Limb (tissue), 2 donors: ENCODE results near the gene KLRF1.

Experiments
- DNase-seq, 2 donors: peaks; one replicate each; pipeline ENCODE4 v3.0.0-alpha.2; 2016; ENCODE audit errors: extremely low spot score in 2 of 2

Gene KLRF1

DNA sequence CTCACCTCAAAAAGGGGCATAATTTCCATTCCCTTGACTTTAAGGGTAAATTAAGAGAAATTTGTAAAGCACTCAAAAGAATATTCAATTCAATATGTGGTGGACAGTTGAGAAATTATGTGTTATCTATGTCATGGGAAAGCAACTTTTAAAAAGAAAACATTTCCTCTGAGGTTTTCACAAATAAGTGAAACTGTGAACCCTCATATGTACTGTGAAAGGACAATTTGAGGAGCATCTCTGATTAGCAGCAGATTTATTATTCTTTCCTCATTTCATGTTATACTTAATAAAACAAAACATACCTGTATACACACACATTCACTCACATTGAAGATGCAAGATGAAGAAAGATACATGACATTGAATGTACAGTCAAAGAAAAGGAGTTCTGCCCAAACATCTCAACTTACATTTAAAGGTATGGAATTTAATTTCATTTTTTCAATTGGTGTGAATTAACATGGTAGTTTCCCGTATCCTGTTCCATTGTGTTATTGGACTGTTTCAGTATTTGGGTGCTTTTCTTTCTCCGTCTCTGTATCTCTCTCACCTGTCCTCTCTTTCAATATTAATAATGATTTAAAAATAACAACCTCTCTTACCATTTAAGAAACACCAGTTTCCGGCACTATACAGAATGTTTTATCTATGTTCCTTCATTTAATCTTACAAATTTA is at the start of gene KLRF1:
Gene KLRF1 (plus strand): TSS at position 273 of the 680 bp plus-strand sequence. CDS start 64 bp downstream, at position 337.
- DNase-seq, result no peak

- no peak for DNase-seq
These were observed 48.1 kb upstream of the KLRF1 start for GRCh38 chr12:9779209-9779608.

DNA sequence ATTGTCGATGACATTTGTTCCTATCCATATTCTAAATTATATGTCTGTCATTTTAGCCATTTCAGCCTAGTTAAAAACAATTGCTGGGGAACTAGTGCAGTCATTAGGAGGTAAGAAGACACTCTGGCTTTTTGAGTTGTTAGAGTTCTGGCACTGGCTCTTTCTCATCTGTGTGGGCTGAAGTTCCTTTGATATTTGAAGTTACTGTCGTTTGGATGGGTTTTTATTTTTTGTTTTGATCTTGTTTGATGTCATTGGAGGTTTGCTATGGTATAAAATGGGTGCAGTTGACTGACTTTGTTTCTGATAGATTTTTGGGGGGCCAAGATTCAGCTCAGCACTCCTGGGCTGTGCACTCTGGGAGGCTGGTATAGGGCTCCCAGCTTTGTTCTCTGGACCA is 45.9 kb upstream of the KLRF1 start:
- DNase-seq, result no peak

GRCh38 chr12:9782547-9783382 is 44.5 kb upstream of the KLRF1 start:
- DNase-seq, result no peak

GRCh38 chr12:9784326-9784725 is 43.0 kb upstream of the KLRF1 start:
- no peak for DNase-seq

DNA sequence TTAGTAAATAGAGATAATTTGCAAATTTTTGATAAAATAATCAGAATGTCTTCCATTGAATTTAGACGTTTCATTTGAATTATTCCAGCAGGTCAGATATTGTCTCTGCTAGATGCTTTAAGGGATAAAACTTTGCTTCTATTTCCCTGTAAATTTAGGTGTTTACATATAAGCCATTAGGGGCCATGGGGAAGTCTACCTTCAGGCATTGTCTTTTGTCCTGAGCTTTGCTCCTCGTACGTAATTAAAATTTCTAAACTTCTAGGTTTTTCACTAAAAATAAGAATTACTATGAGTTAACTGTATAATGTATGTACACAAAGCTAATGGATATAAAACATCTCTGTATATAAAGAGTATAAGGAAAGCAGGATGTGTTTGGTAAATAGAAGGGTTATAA is 42.5 kb upstream of the KLRF1 start:
- no peak for DNase-seq

- DNase-seq, result no peak
These were observed 40.3 kb upstream of the KLRF1 start for GRCh38 chr12:9786726-9787717.

- no peak for DNase-seq
These were observed 34.9 kb upstream of the KLRF1 start for GRCh38 chr12:9792185-9792900.

DNA sequence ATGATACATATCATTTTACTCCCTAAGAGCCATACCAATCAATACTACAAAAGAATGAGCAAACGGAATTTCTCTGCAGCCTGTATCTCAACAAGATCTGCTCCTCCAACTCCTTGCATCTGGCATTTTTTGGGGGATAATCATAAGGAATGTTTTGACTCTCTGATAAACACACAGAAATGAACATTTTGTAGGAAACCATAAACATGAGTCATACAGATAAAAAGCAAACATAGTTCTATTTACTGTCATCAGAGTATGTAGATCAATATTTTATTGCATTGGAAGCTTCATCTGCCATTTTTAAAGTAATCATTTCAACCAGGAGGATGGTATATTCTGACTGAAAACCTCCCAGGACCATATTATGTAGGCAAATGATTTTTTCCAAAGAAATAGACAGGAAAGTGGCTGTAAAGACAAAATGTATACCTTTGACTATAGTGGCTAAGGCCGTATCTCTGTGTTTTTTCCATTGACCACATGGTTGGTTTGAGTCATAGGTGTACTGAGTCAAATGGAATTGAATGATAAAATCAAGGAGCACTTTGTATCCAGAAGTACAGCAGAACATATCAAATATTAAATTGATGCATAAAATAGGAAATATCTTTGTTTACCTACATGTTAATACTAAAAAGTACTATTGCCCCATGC is 34.2 kb upstream of the KLRF1 start:
- no peak for DNase-seq

- no peak for DNase-seq
These were observed 33.4 kb upstream of the KLRF1 start for GRCh38 chr12:9793779-9794395.

- DNase-seq, result no peak
These were observed 32.7 kb upstream of the KLRF1 start for GRCh38 chr12:9794484-9795093.

GRCh38 chr12:9795945-9796344 is 31.3 kb upstream of the KLRF1 start:
- no peak for DNase-seq

GRCh38 chr12:9796346-9796745 is 30.9 kb upstream of the KLRF1 start:
- DNase-seq, result no peak

DNA sequence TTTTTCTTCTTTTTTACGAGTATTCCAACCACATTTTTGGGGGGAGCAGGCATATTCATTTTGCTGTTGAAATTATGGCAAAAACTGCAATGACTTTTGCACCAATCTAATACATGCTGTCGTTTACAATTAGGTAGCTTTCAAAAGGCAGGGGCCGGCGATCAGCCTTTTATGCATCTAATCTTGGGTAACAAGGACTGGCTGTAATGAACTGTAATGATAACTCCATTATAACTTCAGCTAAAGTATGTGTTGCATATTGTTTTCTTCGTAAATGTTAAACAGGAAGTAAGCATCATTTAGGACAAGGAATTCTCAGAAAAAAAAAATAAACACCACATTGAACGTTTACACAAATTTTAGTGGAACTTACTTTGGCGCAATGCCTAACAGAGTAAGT is 30.3 kb upstream of the KLRF1 start:
- no peak for DNase-seq

DNA sequence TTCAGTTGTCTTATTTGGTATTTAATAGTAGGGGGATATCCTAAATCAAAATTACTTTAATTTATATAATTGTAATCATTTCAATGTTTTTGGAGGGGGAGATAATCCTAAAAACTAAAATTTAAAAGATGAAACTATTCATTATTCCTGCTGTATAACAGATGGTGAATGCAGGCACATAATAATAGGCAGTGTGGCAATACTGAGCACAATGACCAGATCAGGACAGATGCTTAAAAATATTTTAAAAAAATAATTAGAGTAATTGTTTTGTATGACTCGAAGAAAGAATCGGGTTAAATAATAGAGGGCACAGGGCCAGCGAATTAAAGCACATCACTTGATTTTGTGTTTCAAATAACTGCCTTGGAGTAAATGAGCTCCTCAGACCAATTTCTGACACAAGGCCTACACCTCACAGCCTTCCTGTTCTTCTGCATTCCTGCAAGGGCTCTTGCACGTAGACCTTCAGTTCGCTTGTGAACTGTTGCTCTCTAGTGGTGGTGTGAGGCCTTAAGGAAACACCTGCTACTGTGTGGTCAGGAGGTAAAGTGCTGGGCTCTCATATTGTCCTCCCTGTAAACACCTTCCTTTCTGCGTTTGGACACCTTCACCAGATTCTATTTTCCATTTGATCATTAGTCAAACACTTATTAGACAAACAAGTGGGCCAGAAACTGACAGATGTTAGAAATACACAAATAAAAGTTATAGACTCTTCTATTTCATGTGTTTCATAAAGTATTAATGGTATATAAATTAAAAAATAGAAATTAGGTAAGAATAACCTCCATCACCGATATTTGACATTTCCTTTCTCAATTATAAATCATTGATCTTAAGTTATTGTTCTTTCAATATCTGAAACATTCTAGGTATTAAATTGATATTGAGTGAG is 29.3 kb upstream of the KLRF1 start:
- DNase-seq, result no peak

GRCh38 chr12:9799961-9800360 is 27.3 kb upstream of the KLRF1 start:
- no peak for DNase-seq

- DNase-seq, result no peak
These were observed 21.4 kb upstream of the KLRF1 start for GRCh38 chr12:9805883-9806282.

DNA sequence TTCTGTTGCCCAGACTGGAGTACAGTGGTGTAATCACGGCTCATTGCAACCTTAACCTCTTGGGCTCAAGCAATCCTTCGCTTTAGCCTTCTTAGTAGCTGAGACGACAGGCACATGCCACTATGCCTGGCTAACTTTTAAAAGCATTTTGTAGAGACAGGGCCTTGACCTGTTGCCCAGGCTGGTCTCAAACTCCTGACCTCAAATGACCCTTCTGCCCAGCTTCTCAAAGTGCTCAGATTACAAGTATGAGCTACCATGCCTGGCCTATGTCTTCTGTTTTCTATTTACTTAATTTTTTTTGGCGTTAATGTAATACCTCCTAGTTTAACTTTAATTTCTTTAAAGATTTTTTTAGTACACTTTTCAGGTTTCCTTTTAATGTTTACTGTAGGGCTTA is 20.6 kb upstream of the KLRF1 start:
- no peak for DNase-seq

DNA sequence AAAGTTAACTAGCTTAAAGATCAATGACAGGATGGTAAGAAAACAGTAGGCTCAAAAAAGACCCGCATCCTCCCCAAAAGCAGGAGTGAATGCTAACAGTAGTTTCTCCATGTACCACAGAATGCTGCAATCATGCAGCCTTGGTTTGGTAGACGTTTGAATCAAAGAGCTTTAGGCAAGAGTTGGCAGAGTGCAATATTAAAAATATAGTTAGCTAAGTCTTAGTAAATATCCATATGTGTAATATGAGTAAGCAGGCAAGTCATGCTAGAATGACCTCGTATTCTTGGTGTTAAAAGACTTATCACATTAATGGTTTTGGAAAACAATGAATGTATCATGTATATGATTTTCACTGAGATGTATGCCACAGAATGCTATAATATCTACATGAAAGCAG is 18.8 kb upstream of the KLRF1 start:
- no peak for DNase-seq
